OCI-LY3 (cell line): Measurements from ENCODE around the gene EPHA5.
A peak's percentile ranks its signal among the peaks of the same experiment; 100 is the strongest.
"Not testable (repeated sequence)": the region's sequence is repeated elsewhere in the genome, so short reads cannot be mapped to it uniquely, and the experiment has no call there.

Source experiments
- H2AFZ ChIP-seq: fragments of 200-600, 300-600 bp; shearing (Covaris generic); 2 replicates; pipeline ENCODE4 v1.6.0; 2014; ENCODE audit warnings: antibody characterized with exemption, low read depth, low read length
- H3K27ac ChIP-seq: fragments of 200-600, 300-600 bp; sonication (generic); 2 replicates; pipeline ENCODE4 v1.5.1; 2014; ENCODE audit warnings: mild to moderate bottlenecking, low read length, moderate library complexity, mixed read lengths
- H3K27me3 ChIP-seq: fragments of 200-600, 300-600 bp; sonication (generic); 2 replicates; pipeline ENCODE4 v1.6.1; 2014; ENCODE audit warnings: low read depth, low read length, mixed read lengths
- H3K36me3 ChIP-seq: fragments of 200-600, 300-600 bp; sonication (generic); replicated peaks from 2 replicates; pipeline ENCODE3; 2014; ENCODE audit warnings: low read depth, low read length, mixed read lengths
- H3K4me1 ChIP-seq: fragments of 300-600, 200-600 bp; sonication (generic); 2 replicates; pipeline ENCODE4 v1.6.1; 2014; ENCODE audit warnings: low read length, mixed read lengths
- H3K4me2 ChIP-seq: fragments of 200-600, 300-600 bp; sonication (generic); 2 replicates; pipeline ENCODE4 v1.6.1; 2014; ENCODE audit warnings: low read length, mixed read lengths
- H3K4me3 ChIP-seq: fragments of 300-600, 200-600 bp; sonication (generic); 2 replicates; pipeline ENCODE4 v1.5.1; 2014; ENCODE audit warnings: antibody characterized with exemption, mild to moderate bottlenecking, low read length, moderate library complexity
- H3K79me2 ChIP-seq: fragments of 300-600, 200-600 bp; shearing (Covaris generic); 2 replicates; pipeline ENCODE4 v1.6.1; 2014; ENCODE audit warnings: mild to moderate bottlenecking, low read length, mixed read lengths
- H3K9ac ChIP-seq: fragments of 300-600, 200-600 bp; shearing (Covaris generic); 2 replicates; pipeline ENCODE4 v1.6.0; 2014; ENCODE audit warnings: mild to moderate bottlenecking, low read length, moderate library complexity
- H3K9me3 ChIP-seq: fragments of 200-600, 300-600 bp; shearing (Covaris generic); 2 replicates; pipeline ENCODE4 v1.6.1; 2014; ENCODE audit warnings: low read length, mixed read lengths; ENCODE audit not compliant: insufficient read depth
- H4K20me1 ChIP-seq: fragments of 200-600, 300-600 bp; sonication (generic); 2 replicates; pipeline ENCODE4 v1.6.1; 2016; ENCODE audit warnings: low read length, mixed read lengths; ENCODE audit not compliant: insufficient read depth
- EZH2phosphoT487 ChIP-seq: fragments of 200-600 bp; shearing (Covaris generic); IDR thresholded peaks from 2 replicates; pipeline ENCODE4 v1.6.1; 2018; ENCODE audit warnings: antibody characterized with exemption, mixed run types, low read depth
- TF ChIP-seq, protein P1 (sequence below): fragments of 200-600, 300-600 bp; sonication (generic); IDR thresholded peaks from 2 replicates; pipeline ENCODE4 v1.5.1; 2014; ENCODE audit warnings: antibody characterized with exemption, low read length, low read depth

Gene EPHA5

GRCh38 chr4:65336465-65336864 lies 333.8 kb downstream of the EPHA5 start:
- no peak overlapping the region for H3K4me2 ChIP-seq
- peaks cover 8% of the 10 kb centered on the region for H3K4me1 ChIP-seq
- no peak overlapping the region for H3K4me3 ChIP-seq

DNA sequence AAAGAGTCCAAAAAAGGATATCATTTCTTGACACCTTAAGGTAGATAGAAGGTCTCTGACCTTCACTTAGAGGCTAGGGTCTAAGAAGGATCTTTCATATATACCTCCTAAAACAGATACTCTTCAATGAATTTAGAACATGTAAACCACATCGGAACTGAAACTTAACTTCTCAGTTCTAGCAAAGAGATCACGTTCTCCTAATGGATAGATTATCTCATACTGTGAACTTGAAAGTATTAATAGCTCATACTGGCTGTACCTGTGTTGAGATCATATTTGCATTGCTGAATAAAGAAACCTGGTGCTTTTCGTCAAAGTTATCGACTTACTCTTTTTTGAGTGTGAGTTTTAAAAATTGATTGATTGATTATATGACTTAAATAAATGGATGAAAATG lies 353.8 kb downstream of the EPHA5 start:
- no peak for TF ChIP-seq EZH2phosphoT487
- TF ChIP-seq, protein P1, sequence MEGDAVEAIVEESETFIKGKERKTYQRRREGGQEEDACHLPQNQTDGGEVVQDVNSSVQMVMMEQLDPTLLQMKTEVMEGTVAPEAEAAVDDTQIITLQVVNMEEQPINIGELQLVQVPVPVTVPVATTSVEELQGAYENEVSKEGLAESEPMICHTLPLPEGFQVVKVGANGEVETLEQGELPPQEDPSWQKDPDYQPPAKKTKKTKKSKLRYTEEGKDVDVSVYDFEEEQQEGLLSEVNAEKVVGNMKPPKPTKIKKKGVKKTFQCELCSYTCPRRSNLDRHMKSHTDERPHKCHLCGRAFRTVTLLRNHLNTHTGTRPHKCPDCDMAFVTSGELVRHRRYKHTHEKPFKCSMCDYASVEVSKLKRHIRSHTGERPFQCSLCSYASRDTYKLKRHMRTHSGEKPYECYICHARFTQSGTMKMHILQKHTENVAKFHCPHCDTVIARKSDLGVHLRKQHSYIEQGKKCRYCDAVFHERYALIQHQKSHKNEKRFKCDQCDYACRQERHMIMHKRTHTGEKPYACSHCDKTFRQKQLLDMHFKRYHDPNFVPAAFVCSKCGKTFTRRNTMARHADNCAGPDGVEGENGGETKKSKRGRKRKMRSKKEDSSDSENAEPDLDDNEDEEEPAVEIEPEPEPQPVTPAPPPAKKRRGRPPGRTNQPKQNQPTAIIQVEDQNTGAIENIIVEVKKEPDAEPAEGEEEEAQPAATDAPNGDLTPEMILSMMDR = no peak
- H2AFZ ChIP-seq = no peak overlapping the region
- peaks cover 18% of the 10 kb centered on the region for H3K4me1 ChIP-seq
- H3K36me3 ChIP-seq = no peaks in the 10 kb centered on the region
- H3K9me3 ChIP-seq = no peaks in the 10 kb centered on the region
- peak overlapping the region; percentile 12; the same call in 1 of the 2 replicates for H3K4me2 ChIP-seq
- peak overlapping the region; percentile 22; the same call in 1 of the 2 replicates for H3K27ac ChIP-seq
- no peaks in the 10 kb centered on the region for H4K20me1 ChIP-seq
- H3K9ac ChIP-seq = no peak overlapping the region
- no peaks in the 10 kb centered on the region for H3K27me3 ChIP-seq
- H3K4me3 ChIP-seq = no peak overlapping the region
- no peaks in the 10 kb centered on the region for H3K79me2 ChIP-seq

More at GRCh38 chr4:65336465-65336864, 333.8 kb downstream of the EPHA5 start:
- Histone ChIP-seq H3K27me3 (no peaks in the 10 kb centered on the region), H4K20me1 (no peaks in the 10 kb centered on the region), H3K79me2 (no peaks in the 10 kb centered on the region), H3K36me3 (no peaks in the 10 kb centered on the region), H3K9me3 (no peaks in the 10 kb centered on the region), H3K9ac (no peak overlapping the region), H2AFZ (no peak overlapping the region), H3K27ac (no peak overlapping the region)
- TF ChIP-seq, protein P1 = no peak
- no peak for TF ChIP-seq EZH2phosphoT487

DNA sequence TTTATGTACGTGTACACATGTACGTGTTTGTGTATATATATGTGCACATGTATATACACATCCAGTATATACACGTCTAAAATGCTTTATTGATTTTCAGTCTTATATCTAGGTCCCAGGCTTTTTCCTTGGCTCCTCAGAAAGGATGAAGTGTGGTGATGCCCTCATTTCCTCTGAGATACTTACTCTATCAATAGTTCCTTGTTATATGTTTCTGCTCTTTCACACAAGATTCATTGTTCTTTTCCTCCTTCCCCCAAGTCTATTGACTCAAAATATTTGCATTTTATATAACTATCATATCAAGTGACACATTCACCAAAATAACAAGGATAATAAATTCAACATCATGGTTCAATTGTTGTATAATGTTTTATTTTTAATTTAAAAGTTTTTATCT lies 359.2 kb downstream of the EPHA5 start:
- Histone ChIP-seq H3K9me3 (no peaks in the 10 kb centered on the region), H3K27ac (no peak overlapping the region), H3K4me2 (no peak overlapping the region), H4K20me1 (no peaks in the 10 kb centered on the region), H3K4me1 (peaks cover 8% of the 10 kb centered on the region), H2AFZ (no peak overlapping the region), H3K36me3 (no peaks in the 10 kb centered on the region), H3K9ac (no peak overlapping the region), H3K27me3 (no peaks in the 10 kb centered on the region), H3K4me3 (no peak overlapping the region), H3K79me2 (no peaks in the 10 kb centered on the region)
- TF ChIP-seq, protein P1 = no peak
- TF ChIP-seq EZH2phosphoT487 = no peak

GRCh38 chr4:65310586-65310985 lies 359.7 kb downstream of the EPHA5 start:
- Histone ChIP-seq H3K36me3 (no peaks in the 10 kb centered on the region), H4K20me1 (no peaks in the 10 kb centered on the region)

GRCh38 chr4:65308626-65309025 lies 361.7 kb downstream of the EPHA5 start:
- not testable (repeated sequence) for H3K9me3 ChIP-seq, H3K27me3 ChIP-seq, H3K4me2 ChIP-seq, H3K9ac ChIP-seq, H3K4me3 ChIP-seq, H2AFZ ChIP-seq, H3K79me2 ChIP-seq, H3K36me3 ChIP-seq, H4K20me1 ChIP-seq, H3K27ac ChIP-seq
- H3K4me1 ChIP-seq = peaks cover 29% of the 10 kb centered on the region

More at GRCh38 chr4:65310586-65310985, 359.7 kb downstream of the EPHA5 start:
- H3K27me3 ChIP-seq = no peaks in the 10 kb centered on the region
- peaks cover 10% of the 10 kb centered on the region for H3K4me1 ChIP-seq
- no peak overlapping the region for H3K9ac ChIP-seq
- H3K79me2 ChIP-seq = no peaks in the 10 kb centered on the region
- TF ChIP-seq, protein P1 = no peak
- TF ChIP-seq EZH2phosphoT487 = no peak
- H2AFZ ChIP-seq = no peak overlapping the region
- no peak overlapping the region for H3K4me3 ChIP-seq
- no peak overlapping the region for H3K4me2 ChIP-seq
- H3K27ac ChIP-seq = no peak overlapping the region
- H3K9me3 ChIP-seq = no peaks in the 10 kb centered on the region
